ENCODE data around the gene NFYB. TPM values are rescaled to one million over a fixed set of nuclear protein-coding genes. Genes with fewer than 3 reads are reported as not detected.

NFYB gene
- total RNA-seq, 1 experiment from 2014 or later: 36.7 TPM

DNA sequence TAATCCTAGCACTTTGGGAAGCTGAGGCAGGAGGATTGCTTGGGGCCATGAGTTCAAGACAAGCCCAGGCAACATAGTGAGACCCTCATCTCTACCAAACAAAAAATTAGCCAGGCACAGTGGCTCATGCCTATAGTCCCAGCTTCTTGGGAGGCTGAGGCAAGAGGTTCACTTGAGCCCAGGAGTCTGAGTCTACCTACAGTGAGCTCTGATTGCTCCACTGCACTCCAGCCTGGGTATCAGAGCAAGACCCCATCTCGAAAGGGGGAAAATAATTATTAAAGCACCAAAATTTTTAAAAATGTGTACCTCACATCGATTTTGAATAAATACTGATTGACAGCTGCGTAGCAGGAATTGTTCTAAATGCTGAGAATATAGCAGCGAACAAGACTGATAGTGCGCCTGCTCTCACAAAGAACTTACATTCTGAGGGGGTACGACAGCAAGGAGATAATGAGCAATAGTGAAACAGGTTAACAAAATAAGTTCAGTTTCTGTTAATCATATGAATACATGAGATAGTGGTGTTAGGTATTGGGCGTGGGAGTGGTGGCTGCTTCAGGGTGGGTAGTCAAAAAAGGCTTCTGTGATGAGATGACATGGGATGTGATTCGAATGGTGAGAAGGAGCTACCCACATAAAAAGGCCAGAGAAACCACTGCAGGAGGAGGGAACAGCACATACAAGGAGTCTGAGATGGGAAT is 54.1 kb downstream of the NFYB start:
- H3K4me1 ChIP-seq (replicated peaks; ENCODE audit: insufficient read depth): no peaks in the 10 kb centered on the region
- no peaks in the 10 kb centered on the region for H3K79me2 ChIP-seq (ENCODE audit: low read depth)
- intact Hi-C loops (cut with micrococcal nuclease; ENCODE audit: unreplicated experiment): no loop called here
- no peak for DNase-seq
- H3K4me3 ChIP-seq: no peak overlapping the region
- H2AFZ ChIP-seq: no peak overlapping the region
- POLR2A ChIA-PET (ENCODE audit: unreplicated experiment): no interaction called here
- H3K36me3 ChIP-seq (ENCODE audit: low read depth): no peaks in the 10 kb centered on the region
- H3K4me2 ChIP-seq: no peak overlapping the region
- H3K27ac ChIP-seq: no peak overlapping the region
- CTCF ChIA-PET: no interaction called here
- no peaks in the 10 kb centered on the region for H4K20me1 ChIP-seq (ENCODE audit: insufficient read depth)
- TF ChIP-seq, protein P1, sequence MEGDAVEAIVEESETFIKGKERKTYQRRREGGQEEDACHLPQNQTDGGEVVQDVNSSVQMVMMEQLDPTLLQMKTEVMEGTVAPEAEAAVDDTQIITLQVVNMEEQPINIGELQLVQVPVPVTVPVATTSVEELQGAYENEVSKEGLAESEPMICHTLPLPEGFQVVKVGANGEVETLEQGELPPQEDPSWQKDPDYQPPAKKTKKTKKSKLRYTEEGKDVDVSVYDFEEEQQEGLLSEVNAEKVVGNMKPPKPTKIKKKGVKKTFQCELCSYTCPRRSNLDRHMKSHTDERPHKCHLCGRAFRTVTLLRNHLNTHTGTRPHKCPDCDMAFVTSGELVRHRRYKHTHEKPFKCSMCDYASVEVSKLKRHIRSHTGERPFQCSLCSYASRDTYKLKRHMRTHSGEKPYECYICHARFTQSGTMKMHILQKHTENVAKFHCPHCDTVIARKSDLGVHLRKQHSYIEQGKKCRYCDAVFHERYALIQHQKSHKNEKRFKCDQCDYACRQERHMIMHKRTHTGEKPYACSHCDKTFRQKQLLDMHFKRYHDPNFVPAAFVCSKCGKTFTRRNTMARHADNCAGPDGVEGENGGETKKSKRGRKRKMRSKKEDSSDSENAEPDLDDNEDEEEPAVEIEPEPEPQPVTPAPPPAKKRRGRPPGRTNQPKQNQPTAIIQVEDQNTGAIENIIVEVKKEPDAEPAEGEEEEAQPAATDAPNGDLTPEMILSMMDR (conservative IDR thresholded peaks at IDR 0.05): no peak
- TF ChIP-seq EZH2 (IDR thresholded peaks at IDR 0.05; ENCODE audit: low read depth): no peak
- H3K9me2 ChIP-seq (ENCODE audit: insufficient read depth): no peaks in the 10 kb centered on the region
- H3K9me3 ChIP-seq (ENCODE audit: insufficient read depth, low read depth): no peaks in the 10 kb centered on the region
- 0 out of 2 replicates have a peak, but pooled peaks cover 7% of the 10 kb centered on the region for H3F3A ChIP-seq (ENCODE audit: insufficient read depth, low read depth)
- BruUV-seq (replicated peaks): no TSS peak
- no peaks in the 10 kb centered on the region for H3K27me3 ChIP-seq (ENCODE audit: insufficient read depth, low read depth)

DNA sequence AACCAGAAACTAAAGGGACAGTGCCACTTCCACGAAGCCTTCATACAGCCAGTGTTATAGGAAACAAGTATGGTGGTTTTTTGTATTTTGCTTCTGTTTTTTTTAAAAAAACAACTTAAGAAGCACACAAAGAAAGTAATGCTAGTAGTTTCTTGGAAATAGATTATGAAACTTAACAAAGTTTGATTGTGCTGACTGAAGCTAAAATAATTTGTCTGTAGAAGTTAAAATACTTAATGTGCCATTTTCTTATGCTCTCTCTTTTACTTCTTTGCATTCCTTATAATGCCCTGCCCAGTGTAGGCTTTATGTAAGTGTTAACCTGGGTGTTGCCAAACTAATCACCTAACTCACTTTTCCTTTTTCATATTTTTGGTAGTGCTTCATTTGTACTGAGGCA is 57.2 kb downstream of the NFYB start:
- intact Hi-C loops (cut with micrococcal nuclease; ENCODE audit: unreplicated experiment): no loop called here
- H3K79me2 ChIP-seq (ENCODE audit: low read depth): no peaks in the 10 kb centered on the region
- BruUV-seq (replicated peaks): no TSS peak
- H3K27me3 ChIP-seq (ENCODE audit: insufficient read depth, low read depth): no peaks in the 10 kb centered on the region
- no peak overlapping the region for H2AFZ ChIP-seq
- CTCF ChIA-PET: no interaction called here
- H3K9me3 ChIP-seq (ENCODE audit: insufficient read depth, low read depth): no peaks in the 10 kb centered on the region
- H3K4me1 ChIP-seq (replicated peaks; ENCODE audit: insufficient read depth): no peaks in the 10 kb centered on the region
- no peak for TF ChIP-seq EZH2 (IDR thresholded peaks at IDR 0.05; ENCODE audit: low read depth)
- TF ChIP-seq, protein P1 (conservative IDR thresholded peaks at IDR 0.05): no peak
- H3K4me3 ChIP-seq: no peak overlapping the region
- H3K27ac ChIP-seq: no peak overlapping the region
- no peak for DNase-seq
- no peaks in the 10 kb centered on the region for H3K36me3 ChIP-seq (ENCODE audit: low read depth)
- H3F3A ChIP-seq (ENCODE audit: insufficient read depth, low read depth): 0 out of 2 replicates have a peak, but pooled peaks cover 7% of the 10 kb centered on the region
- H4K20me1 ChIP-seq (ENCODE audit: insufficient read depth): no peaks in the 10 kb centered on the region
- H3K9me2 ChIP-seq (ENCODE audit: insufficient read depth): no peaks in the 10 kb centered on the region
- POLR2A ChIA-PET (ENCODE audit: unreplicated experiment): no interaction called here
- no peak overlapping the region for H3K4me2 ChIP-seq

DNA sequence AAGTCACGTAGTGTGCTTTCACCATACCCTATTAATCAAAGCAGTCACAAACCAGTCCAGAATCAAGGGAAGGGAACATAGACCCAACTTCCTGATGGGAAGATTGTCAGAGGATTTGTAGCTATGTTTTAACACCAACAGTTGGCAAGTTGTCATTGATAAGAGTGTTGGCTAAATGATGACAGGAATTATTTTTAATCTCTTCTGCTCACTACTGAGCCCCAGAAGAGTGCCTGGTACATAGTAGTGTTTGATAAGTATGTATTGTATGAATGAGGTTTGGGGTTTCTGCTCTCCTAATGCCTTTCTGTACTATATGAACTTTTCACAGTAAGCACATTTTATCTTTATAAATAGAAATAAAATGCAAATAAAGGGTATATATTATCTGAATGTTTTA is 59.0 kb downstream of the NFYB start:
- no TSS peak for BruUV-seq (replicated peaks)

More for the DNA sequence above, 59.0 kb downstream of the NFYB start:
- Histone ChIP-seq H3K27ac (no peak overlapping the region), H3K9me2 (ENCODE audit: insufficient read depth) (no peaks in the 10 kb centered on the region), H4K20me1 (ENCODE audit: insufficient read depth) (no peaks in the 10 kb centered on the region), H3K4me2 (no peak overlapping the region), H3K27me3 (ENCODE audit: insufficient read depth, low read depth) (no peaks in the 10 kb centered on the region), H3K36me3 (ENCODE audit: low read depth) (no peaks in the 10 kb centered on the region), H3K4me3 (no peak overlapping the region), H3K9me3 (ENCODE audit: insufficient read depth, low read depth) (no peaks in the 10 kb centered on the region), H2AFZ (no peak overlapping the region), H3K4me1 (replicated peaks; ENCODE audit: insufficient read depth) (no peaks in the 10 kb centered on the region), H3K79me2 (ENCODE audit: low read depth) (no peaks in the 10 kb centered on the region), H3F3A (ENCODE audit: insufficient read depth, low read depth) (no peaks in the 10 kb centered on the region)
- no peak for DNase-seq
- intact Hi-C loops (cut with micrococcal nuclease; ENCODE audit: unreplicated experiment): no loop called here
- POLR2A ChIA-PET (ENCODE audit: unreplicated experiment): no interaction called here
- CTCF ChIA-PET: no interaction called here
- no peak for TF ChIP-seq EZH2 (IDR thresholded peaks at IDR 0.05; ENCODE audit: low read depth)
- TF ChIP-seq, protein P1 (conservative IDR thresholded peaks at IDR 0.05): no peak

Data from PC-9 (cell line).